ENCODE measurements around the gene ADGRA3.

Gene ADGRA3

GRCh38 chr4:22552812-22553211 lies 36.9 kb upstream of the ADGRA3 start:
- ATAC-seq (ENCODE audit: low read depth) (no peak), DNase-seq (ENCODE audit: low spot score) (no peak)
- no peaks in the 10 kb centered on the region for H3K36me3 ChIP-seq (ENCODE audit: low read depth)
- H3K27ac ChIP-seq (ENCODE audit: poor library complexity, severe bottlenecking) = no peak overlapping the region
- no peak overlapping the region for H3K4me3 ChIP-seq (ENCODE audit: severe bottlenecking)
- H3K4me1 ChIP-seq (ENCODE audit: insufficient read depth, poor library complexity, severe bottlenecking) = no peaks in the 10 kb centered on the region
- no peaks in the 10 kb centered on the region for H3K27me3 ChIP-seq (ENCODE audit: insufficient read depth, poor library complexity, severe bottlenecking)
- no peak for TF ChIP-seq CTCF (IDR thresholded peaks at IDR 0.05; ENCODE audit: poor library complexity, severe bottlenecking)
- no peaks in the 10 kb centered on the region for H3K9me3 ChIP-seq (ENCODE audit: severe bottlenecking)

- Histone ChIP-seq H3K4me1 (ENCODE audit: insufficient read depth, poor library complexity, severe bottlenecking) (no peaks in the 10 kb centered on the region), H3K27ac (ENCODE audit: poor library complexity, severe bottlenecking) (no peak overlapping the region), H3K27me3 (ENCODE audit: insufficient read depth, poor library complexity, severe bottlenecking) (no peaks in the 10 kb centered on the region), H3K9me3 (ENCODE audit: severe bottlenecking) (no peaks in the 10 kb centered on the region), H3K4me3 (ENCODE audit: severe bottlenecking) (no peak overlapping the region), H3K36me3 (ENCODE audit: low read depth) (no peaks in the 10 kb centered on the region)
- TF ChIP-seq CTCF (IDR thresholded peaks at IDR 0.05; ENCODE audit: poor library complexity, severe bottlenecking) = no peak
- DNase-seq (ENCODE audit: low spot score) = no peak
- ATAC-seq (ENCODE audit: low read depth) = no peak
Observed at GRCh38 chr4:22551550-22551949, 35.7 kb upstream of the ADGRA3 start.

GRCh38 chr4:22546299-22546698 lies 30.4 kb upstream of the ADGRA3 start:
- Histone ChIP-seq H3K27me3 (ENCODE audit: insufficient read depth, poor library complexity, severe bottlenecking) (no peaks in the 10 kb centered on the region), H3K4me3 (ENCODE audit: severe bottlenecking) (no peak overlapping the region), H3K27ac (ENCODE audit: poor library complexity, severe bottlenecking) (no peak overlapping the region), H3K36me3 (ENCODE audit: low read depth) (no peaks in the 10 kb centered on the region), H3K4me1 (ENCODE audit: insufficient read depth, poor library complexity, severe bottlenecking) (no peaks in the 10 kb centered on the region), H3K9me3 (ENCODE audit: severe bottlenecking) (no peaks in the 10 kb centered on the region)
- ATAC-seq (ENCODE audit: low read depth) (no peak), DNase-seq (ENCODE audit: low spot score) (no peak)
- no peak for TF ChIP-seq CTCF (IDR thresholded peaks at IDR 0.05; ENCODE audit: poor library complexity, severe bottlenecking)

GRCh38 chr4:22539251-22539650 lies 23.4 kb upstream of the ADGRA3 start:
- DNase-seq (ENCODE audit: low spot score) = no peak
- Histone ChIP-seq H3K4me1 (ENCODE audit: insufficient read depth, poor library complexity, severe bottlenecking) (no peaks in the 10 kb centered on the region), H3K4me3 (ENCODE audit: severe bottlenecking) (no peak overlapping the region), H3K36me3 (ENCODE audit: low read depth) (no peaks in the 10 kb centered on the region), H3K27ac (ENCODE audit: poor library complexity, severe bottlenecking) (no peak overlapping the region), H3K27me3 (ENCODE audit: insufficient read depth, poor library complexity, severe bottlenecking) (no peaks in the 10 kb centered on the region), H3K9me3 (ENCODE audit: severe bottlenecking) (peaks cover 5% of the 10 kb centered on the region)
- ATAC-seq (ENCODE audit: low read depth) = no peak
- no peak for TF ChIP-seq CTCF (IDR thresholded peaks at IDR 0.05; ENCODE audit: poor library complexity, severe bottlenecking)

- DNase-seq (ENCODE audit: low spot score) (no peak), ATAC-seq (ENCODE audit: low read depth) (no peak)
- TF ChIP-seq CTCF (IDR thresholded peaks at IDR 0.05; ENCODE audit: poor library complexity, severe bottlenecking) = no peak
Observed at GRCh38 chr4:22537864-22538263, 22.0 kb upstream of the ADGRA3 start.

More at GRCh38 chr4:22537864-22538263, 22.0 kb upstream of the ADGRA3 start:
- Histone ChIP-seq H3K27me3 (ENCODE audit: insufficient read depth, poor library complexity, severe bottlenecking) (no peaks in the 10 kb centered on the region), H3K36me3 (ENCODE audit: low read depth) (no peaks in the 10 kb centered on the region), H3K27ac (ENCODE audit: poor library complexity, severe bottlenecking) (no peak overlapping the region), H3K4me3 (ENCODE audit: severe bottlenecking) (no peak overlapping the region), H3K4me1 (ENCODE audit: insufficient read depth, poor library complexity, severe bottlenecking) (no peaks in the 10 kb centered on the region), H3K9me3 (ENCODE audit: severe bottlenecking) (peaks cover 6% of the 10 kb centered on the region)
